ENCODE measurements around the gene KDM4B. TPM values are rescaled to one million over a fixed set of nuclear protein-coding genes. Genes with fewer than 3 reads are reported as not detected.

Gene KDM4B
- total RNA-seq, 1 experiment from 2014 or later = 3.6 TPM

- no peak for DNase-seq (ENCODE audit: low read depth, low spot score)
- in situ Hi-C loops (cut with HindIII; ENCODE audit: low pct_unique_long_range_greater_than_20kb, low sequenced_read_pairs) = no loop called here
These were observed 27.8 kb downstream of the KDM4B start for GRCh38 chr19:4996701-4997100.

GRCh38 chr19:4997297-4997696 lies 28.4 kb downstream of the KDM4B start:
- no peak for DNase-seq (ENCODE audit: low read depth, low spot score)
- in situ Hi-C loops (cut with HindIII; ENCODE audit: low pct_unique_long_range_greater_than_20kb, low sequenced_read_pairs) = no loop called here

DNA sequence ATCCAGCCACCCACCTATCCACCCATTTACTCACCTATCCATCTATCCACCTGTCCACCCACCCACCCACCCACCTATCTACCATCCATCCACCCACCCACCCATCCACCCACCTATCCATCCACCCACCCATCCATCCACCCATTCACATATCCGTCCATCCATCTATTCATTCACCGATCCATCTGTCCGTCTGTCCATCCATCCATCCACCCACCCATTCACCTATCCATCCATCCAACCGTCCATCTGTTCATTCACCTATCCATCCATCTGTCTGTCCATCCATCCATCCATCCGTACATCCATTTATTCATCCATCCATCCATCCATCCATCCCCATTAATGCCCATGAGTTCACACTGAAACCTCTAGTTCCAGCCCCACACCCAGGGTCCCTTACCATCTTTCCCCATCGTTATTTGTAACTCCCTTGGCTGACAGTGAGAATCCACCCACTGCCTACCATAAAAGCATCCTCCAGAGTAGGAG lies 31.3 kb downstream of the KDM4B start:
- in situ Hi-C loops (cut with HindIII; ENCODE audit: low pct_unique_long_range_greater_than_20kb, low sequenced_read_pairs) = no loop called here
- DNase-seq (ENCODE audit: low read depth, low spot score) = no peak

DNA sequence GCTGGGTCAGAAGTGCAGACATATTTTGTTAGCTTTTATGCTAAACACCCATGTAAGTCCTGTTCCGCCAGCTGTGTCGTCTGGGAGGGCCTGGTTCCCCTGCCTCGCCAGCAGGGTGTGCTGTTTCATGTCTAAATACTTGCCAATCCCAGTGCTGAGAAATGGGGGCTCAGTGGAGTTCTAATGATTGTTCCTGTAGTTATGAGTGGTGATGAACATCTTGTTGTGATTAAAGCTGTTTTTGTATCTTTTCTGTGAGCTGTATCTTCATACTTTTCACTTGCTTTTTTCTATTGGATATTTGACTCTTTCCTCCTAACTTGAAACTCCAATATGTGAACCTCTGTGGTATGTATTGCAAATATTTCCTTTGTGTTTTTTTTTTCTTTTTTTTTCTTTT lies 32.7 kb downstream of the KDM4B start:
- peak; percentile 56 for DNase-seq (ENCODE audit: low read depth, low spot score)
- in situ Hi-C loops (cut with HindIII; ENCODE audit: low pct_unique_long_range_greater_than_20kb, low sequenced_read_pairs) = no loop called here

GRCh38 chr19:5002143-5002542 lies 33.2 kb downstream of the KDM4B start:
- in situ Hi-C loops (cut with HindIII; ENCODE audit: low pct_unique_long_range_greater_than_20kb, low sequenced_read_pairs) = no loop called here

GRCh38 chr19:5003781-5004180 lies 34.9 kb downstream of the KDM4B start:
- no peak for DNase-seq (ENCODE audit: low read depth, low spot score)
- in situ Hi-C loops (cut with HindIII; ENCODE audit: low pct_unique_long_range_greater_than_20kb, low sequenced_read_pairs) = no loop called here

More at GRCh38 chr19:5002143-5002542, 33.2 kb downstream of the KDM4B start:
- no peak for DNase-seq (ENCODE audit: low read depth, low spot score)

GRCh38 chr19:5005096-5005495 lies 36.2 kb downstream of the KDM4B start:
- DNase-seq (ENCODE audit: low read depth, low spot score) = no peak
- in situ Hi-C loops (cut with HindIII; ENCODE audit: low pct_unique_long_range_greater_than_20kb, low sequenced_read_pairs) = no loop called here

- DNase-seq (ENCODE audit: low read depth, low spot score) = no peak
- in situ Hi-C loops (cut with HindIII; ENCODE audit: low pct_unique_long_range_greater_than_20kb, low sequenced_read_pairs) = no loop called here
These were observed 37.3 kb downstream of the KDM4B start for GRCh38 chr19:5006201-5006600.

- no peak for DNase-seq (ENCODE audit: low read depth, low spot score)
- in situ Hi-C loops (cut with HindIII; ENCODE audit: low pct_unique_long_range_greater_than_20kb, low sequenced_read_pairs) = no loop called here
These were observed 37.9 kb downstream of the KDM4B start for GRCh38 chr19:5006821-5007220.

GRCh38 chr19:5011476-5012238 lies 42.7 kb downstream of the KDM4B start:
- no peak for DNase-seq (ENCODE audit: low read depth, low spot score)
- in situ Hi-C loops (cut with HindIII; ENCODE audit: low pct_unique_long_range_greater_than_20kb, low sequenced_read_pairs) = no loop called here

GRCh38 chr19:5012688-5013457 lies 44.0 kb downstream of the KDM4B start:
- in situ Hi-C loops (cut with HindIII; ENCODE audit: low pct_unique_long_range_greater_than_20kb, low sequenced_read_pairs) = no loop called here
- DNase-seq (ENCODE audit: low read depth, low spot score) = no peak

- in situ Hi-C loops (cut with HindIII; ENCODE audit: low pct_unique_long_range_greater_than_20kb, low sequenced_read_pairs) = no loop called here
- DNase-seq (ENCODE audit: low read depth, low spot score) = no peak
These were observed 44.8 kb downstream of the KDM4B start for GRCh38 chr19:5013761-5014160.

DNA sequence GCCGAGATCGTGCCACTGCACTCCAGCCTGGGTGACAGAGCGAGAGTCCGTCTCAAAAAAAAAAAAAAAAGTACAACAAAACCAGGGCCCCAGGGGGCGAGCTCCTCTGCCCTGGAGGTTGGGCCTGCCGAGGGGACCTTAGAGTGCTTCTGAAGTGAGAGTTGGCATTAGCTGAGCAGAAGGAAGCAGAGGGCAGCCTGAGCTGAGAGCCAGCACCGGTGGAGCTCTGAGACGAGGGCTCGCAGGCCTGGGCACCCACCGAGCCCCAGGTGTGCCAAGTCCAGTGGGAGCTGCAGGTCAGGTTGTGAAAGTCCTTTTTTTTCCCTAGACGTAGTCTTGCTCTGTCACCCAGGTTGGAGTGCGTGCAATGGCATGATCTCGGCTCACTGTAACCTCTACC lies 46.0 kb downstream of the KDM4B start:
- in situ Hi-C loops (cut with HindIII; ENCODE audit: low pct_unique_long_range_greater_than_20kb, low sequenced_read_pairs) = no loop called here
- DNase-seq (ENCODE audit: low read depth, low spot score) = no peak

DNA sequence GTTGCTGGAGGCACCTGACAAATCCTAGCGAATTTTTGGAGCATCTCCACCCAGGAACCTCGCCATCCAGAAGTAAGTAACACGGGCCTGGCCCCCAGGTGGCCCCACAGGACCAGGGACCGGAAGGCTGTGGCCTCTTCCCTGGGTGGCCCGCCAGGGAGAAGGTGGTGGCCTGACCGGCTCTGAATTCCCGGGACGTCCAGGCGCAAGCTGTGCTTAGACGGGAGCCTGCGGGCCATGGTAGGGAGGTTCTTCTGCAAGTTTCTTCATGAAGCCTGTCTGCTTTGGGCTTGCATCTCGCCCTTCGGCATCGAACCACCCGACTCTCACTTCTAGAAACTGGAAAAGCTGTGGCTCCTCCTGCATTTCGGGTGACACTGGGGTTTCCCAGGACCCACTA lies 47.4 kb downstream of the KDM4B start:
- no peak for DNase-seq (ENCODE audit: low read depth, low spot score)
- in situ Hi-C loops (cut with HindIII; ENCODE audit: low pct_unique_long_range_greater_than_20kb, low sequenced_read_pairs) = no loop called here

- in situ Hi-C loops (cut with HindIII; ENCODE audit: low pct_unique_long_range_greater_than_20kb, low sequenced_read_pairs) = no loop called here
- no peak for DNase-seq (ENCODE audit: low read depth, low spot score)
These were observed 47.9 kb downstream of the KDM4B start for GRCh38 chr19:5016781-5017180.

GRCh38 chr19:5017235-5017634 lies 48.3 kb downstream of the KDM4B start:
- DNase-seq (ENCODE audit: low read depth, low spot score) = peak; percentile 2
- in situ Hi-C loops (cut with HindIII; ENCODE audit: low pct_unique_long_range_greater_than_20kb, low sequenced_read_pairs) = no loop called here

- no peak for DNase-seq (ENCODE audit: low read depth, low spot score)
- in situ Hi-C loops (cut with HindIII; ENCODE audit: low pct_unique_long_range_greater_than_20kb, low sequenced_read_pairs) = no loop called here
These were observed 49.5 kb downstream of the KDM4B start for GRCh38 chr19:5018224-5019015.

DNA sequence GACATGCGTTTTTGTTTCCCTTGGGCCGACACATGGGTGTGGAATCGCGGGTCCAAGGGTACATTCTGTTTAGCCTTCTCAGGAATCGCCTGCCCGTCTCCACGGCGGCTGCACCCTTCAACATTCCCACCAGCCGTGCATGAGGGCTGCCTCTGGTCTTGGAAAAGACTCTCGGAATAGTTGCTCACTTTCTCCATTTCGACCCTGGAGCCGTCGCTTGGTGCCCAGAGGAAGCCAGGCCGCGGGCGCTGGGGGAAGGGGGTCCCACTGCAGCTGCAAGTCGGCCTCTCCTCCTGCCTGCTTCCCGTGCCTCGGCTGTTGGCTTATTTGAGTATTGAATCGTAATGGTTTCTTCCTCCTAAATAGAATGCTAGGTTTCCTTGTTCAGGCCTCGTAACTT lies 51.5 kb downstream of the KDM4B start:
- in situ Hi-C loops (cut with HindIII; ENCODE audit: low pct_unique_long_range_greater_than_20kb, low sequenced_read_pairs) = no loop called here
- no peak for DNase-seq (ENCODE audit: low read depth, low spot score)

Data from SK-MEL-5 (cell line).